Neutrophil (primary cell): Measurements from ENCODE around the gene MYRF.

ENCODE experiments used
- H3K27ac ChIP-seq: fragments of 200-600 bp; sonication (generic); 2 replicates; pipeline ENCODE4 v1.5.1; 2016; ENCODE audit warnings: mild to moderate bottlenecking, moderate library complexity
- H3K27me3 ChIP-seq: fragments of 200-600 bp; sonication (generic); 2 replicates; pipeline ENCODE4 v1.6.0; 2016; ENCODE audit warnings: mild to moderate bottlenecking
- H3K36me3 ChIP-seq: fragments of 200-600 bp; sonication (generic); 2 replicates; pipeline ENCODE4 v1.5.1; 2017
- H3K4me1 ChIP-seq, 2 experiments: fragments of 200-600 bp in 1 of 2; sonication (generic) in 1 of 2; 1 replicate in 1 of 2; 2 replicates in 1 of 2; pipeline versions ENCODE4 v1.5.1 to v1.6.1; 2013 to 2016; ENCODE audit warnings: low read depth in 1 of 2, low read length in 1 of 2, mild to moderate bottlenecking in 1 of 2, moderate library complexity in 1 of 2; ENCODE audit not compliant: control insufficient read depth in 1 of 2, insufficient read depth in 1 of 2
- H3K4me3 ChIP-seq, 2 experiments: fragments of 200-600 bp in 1 of 2; sonication (generic) in 1 of 2; 1 replicate in 1 of 2; 2 replicates in 1 of 2; pipeline ENCODE4 v1.5.1; 2013 to 2016; ENCODE audit warnings: low read depth in 1 of 2, low read length in 1 of 2, mild to moderate bottlenecking in 1 of 2, moderate library complexity in 1 of 2
- H3K9me3 ChIP-seq: fragments of 200-600 bp; sonication (generic); 2 replicates; pipeline ENCODE4 v1.5.1; 2016
- CTCF ChIP-seq: fragments of 200-600 bp; sonication (generic); IDR thresholded peaks from 2 replicates; pipeline ENCODE4 v1.5.1; 2016; ENCODE audit warnings: antibody characterized with exemption

The MYRF gene

GRCh38 chr11:61756452-61757212, 4.2 kb downstream of the MYRF start:
- Histone ChIP-seq H3K36me3 (no peaks in the 10 kb centered on the region), H3K9me3 (no peaks in the 10 kb centered on the region), H3K4me1 (peaks cover 0 to 4% of the 10 kb centered on the region in 2 experiments), H3K4me3 (no peak overlapping the region), H3K27ac (no peak overlapping the region), H3K27me3 (peaks cover 32% of the 10 kb centered on the region)
- no peak for TF ChIP-seq CTCF

GRCh38 chr11:61757213-61757862, 4.9 kb downstream of the MYRF start:
- no peaks in the 10 kb centered on the region for H3K9me3 ChIP-seq
- H3K36me3 ChIP-seq: no peaks in the 10 kb centered on the region
- H3K27ac ChIP-seq: no peak overlapping the region
- H3K27me3 ChIP-seq: peaks cover 25% of the 10 kb centered on the region
- no peaks in the 10 kb centered on the region for H3K4me1 ChIP-seq
- H3K4me3 ChIP-seq: no peak overlapping the region
- TF ChIP-seq CTCF: no peak

GRCh38 chr11:61760946-61761345, 8.5 kb downstream of the MYRF start:
- H3K9me3 ChIP-seq: no peaks in the 10 kb centered on the region
- H3K36me3 ChIP-seq: no peaks in the 10 kb centered on the region
- H3K27me3 ChIP-seq: peaks cover 5% of the 10 kb centered on the region
- no peaks in the 10 kb centered on the region for H3K4me1 ChIP-seq
- TF ChIP-seq CTCF: no peak
- no peak overlapping the region for H3K4me3 ChIP-seq
- H3K27ac ChIP-seq: no peak overlapping the region

- Histone ChIP-seq H3K27me3 (peaks cover 5% of the 10 kb centered on the region), H3K4me3 (no peak overlapping the region), H3K9me3 (no peaks in the 10 kb centered on the region), H3K36me3 (no peaks in the 10 kb centered on the region), H3K4me1 (no peaks in the 10 kb centered on the region), H3K27ac (no peak overlapping the region)
- no peak for TF ChIP-seq CTCF
Measured at GRCh38 chr11:61761440-61762222, 9.2 kb downstream of the MYRF start.

GRCh38 chr11:61762223-61762615, 9.8 kb downstream of the MYRF start:
- H3K4me1 ChIP-seq: no peaks in the 10 kb centered on the region
- no peak overlapping the region for H3K27ac ChIP-seq
- no peaks in the 10 kb centered on the region for H3K36me3 ChIP-seq
- no peak for TF ChIP-seq CTCF
- H3K27me3 ChIP-seq: peaks cover 5% of the 10 kb centered on the region
- no peaks in the 10 kb centered on the region for H3K9me3 ChIP-seq
- no peak overlapping the region for H3K4me3 ChIP-seq
